Activated B cell treated with CpG ODN at 0.5 μM for 24 hours (primary cell): ENCODE measurements around the gene IL22RA1. TPM values are rescaled to one million over a fixed set of nuclear protein-coding genes. Genes with fewer than 3 reads are reported as not detected.

ENCODE experiments used
- ATAC-seq: fragments of 200-7000 bp; cut with Tn5 transposase; one replicate; pipeline ENCODE4 v1.10.0; 2021; ENCODE audit warnings: low read depth, mild to moderate bottlenecking, moderate library complexity
- CTCF ChIA-PET: fragments of 350-600 bp; sonication (Branson Sonifier 250); formaldehyde crosslinking; loops from one replicate; lab custom pipeline; 2021; ENCODE audit warnings: antibody characterized with exemption; lab: Charles Lee
- POLR2A ChIA-PET: fragments of 350-600 bp; sonication (Branson Sonifier 250); formaldehyde crosslinking; loops from one replicate; lab custom pipeline; 2021; ENCODE audit warnings: antibody characterized with exemption; lab: Charles Lee
- DNase-seq: peaks from one replicate; pipeline ENCODE4 v3.0.0; 2022
- H3K27ac Mint-ChIP-seq: one replicate; pipeline ENCODE4 v1.8.0; 2020; ENCODE audit warnings: mixed read lengths
- H3K27me3 Mint-ChIP-seq: one replicate; pipeline ENCODE4 v1.8.0; 2021; ENCODE audit warnings: mixed read lengths
- H3K36me3 Mint-ChIP-seq: one replicate; pipeline ENCODE4 v1.8.0; 2021; ENCODE audit warnings: low read depth, mixed read lengths
- H3K4me1 Mint-ChIP-seq: one replicate; pipeline ENCODE4 v1.8.0; 2021; ENCODE audit warnings: mixed read lengths
- H3K4me3 Mint-ChIP-seq: one replicate; pipeline ENCODE4 v1.8.0; 2020; ENCODE audit warnings: mild to moderate bottlenecking, mixed read lengths
- H3K9me3 Mint-ChIP-seq: one replicate; pipeline ENCODE4 v1.8.0; 2020; ENCODE audit warnings: mixed read lengths
- CTCF ChIP-seq: fragments of 200-600 bp; IDR thresholded peaks from one replicate; pipeline ENCODE4 v1.8.0; 2022; ENCODE audit warnings: antibody characterized with exemption, mild to moderate bottlenecking
- intact Hi-C: fragments of 100-400 bp; cut with micrococcal nuclease; formaldehyde crosslinking; loops from one replicate; pipeline ENCODE4 v1.15.1; 2024
- total RNA-seq: library from RNA; stranded (reverse); gene quantifications from 2 replicates; pipeline ENCODE4 v1.2.3, GENCODE V29; 2022

The IL22RA1 gene
- total RNA-seq, 1 donor from 2014 or later = 0.09 TPM

GRCh38 chr1:24155011-24155782, 12.3 kb upstream of the IL22RA1 start:
- POLR2A ChIA-PET = interaction anchor here (1.3 to 7.3 kb wide), 3 partner anchors 33 to 237 kb away, joined by 4 to 96 read pairs (median 4); partner anchors contain the start of gene IFNLR1
- DNase-seq = no peak
- Mint-ChIP-seq H3K9me3 (no peaks in the 10 kb centered on the region), H3K4me1 (peaks cover 27% of the 10 kb centered on the region), H3K27ac (peak overlapping the region; percentile 76), H3K4me3 (peak overlapping the region; percentile 24), H3K36me3 (peaks cover 50% of the 10 kb centered on the region), H3K27me3 (peaks cover 2% of the 10 kb centered on the region)
- intact Hi-C loops = no loop called here
- CTCF ChIA-PET = interaction anchor here (0.9 to 9.6 kb wide), 5 partner anchors 12 to 254 kb away, joined by 3 to 243 read pairs (median 5); partner anchors contain the start of gene IL22RA1
- ATAC-seq = no peak
- TF ChIP-seq CTCF = no peak

- H3K27ac Mint-ChIP-seq = no peak overlapping the region
Measured at GRCh38 chr1:24154215-24154614, 11.3 kb upstream of the IL22RA1 start.

GRCh38 chr1:24152631-24153494, 9.9 kb upstream of the IL22RA1 start:
- H3K27ac Mint-ChIP-seq = no peak overlapping the region

More at GRCh38 chr1:24154215-24154614, 11.3 kb upstream of the IL22RA1 start:
- Mint-ChIP-seq H3K4me3 (no peak overlapping the region), H3K36me3 (peaks cover 41% of the 10 kb centered on the region), H3K9me3 (no peaks in the 10 kb centered on the region), H3K27me3 (peaks cover 2% of the 10 kb centered on the region), H3K4me1 (peaks cover 32% of the 10 kb centered on the region)
- no peak for ATAC-seq
- ChIA-PET CTCF (interaction anchor here (1.3 to 9.6 kb wide), 5 partner anchors 36 to 261 kb away, joined by 3 to 243 read pairs (median 12); partner anchors contain the start of gene NIPAL3), POLR2A (interaction anchor here (0.6 to 7.3 kb wide), 4 partner anchors 34 to 253 kb away, joined by 4 to 96 read pairs (median 6); partner anchors contain the start of gene IFNLR1)
- TF ChIP-seq CTCF = no peak
- intact Hi-C loops = no loop called here
- no peak for DNase-seq

GRCh38 chr1:24151175-24151533, 8.2 kb upstream of the IL22RA1 start:
- Mint-ChIP-seq H3K4me3 (peak overlapping the region; percentile 74), H3K27me3 (peaks cover 3% of the 10 kb centered on the region), H3K4me1 (peaks cover 31% of the 10 kb centered on the region), H3K27ac (peak overlapping the region; percentile 20), H3K36me3 (peaks cover 12% of the 10 kb centered on the region), H3K9me3 (no peaks in the 10 kb centered on the region)
- TF ChIP-seq CTCF = no peak
- ATAC-seq (no peak), DNase-seq (no peak)
- ChIA-PET POLR2A (interaction anchor here (1.1 to 7.3 kb wide), 3 partner anchors 37 to 241 kb away, joined by 13 to 96 read pairs (median 50); partner anchors contain the start of gene IFNLR1), CTCF (interaction anchor here (0.7 to 9.6 kb wide), 10 partner anchors 13 to 242 kb away, joined by 3 to 243 read pairs (median 12); partner anchors contain the start of gene IFNLR1)
- intact Hi-C loops = loop anchor here (2.0 kb wide), 3 partner anchors 80 to 492 kb away; partner anchors contain the start of gene SRRM1

More at GRCh38 chr1:24152631-24153494, 9.9 kb upstream of the IL22RA1 start:
- no peak for TF ChIP-seq CTCF
- POLR2A ChIA-PET = interaction anchor here (1.2 to 7.3 kb wide), 2 partner anchors 36 to 47 kb away, joined by 5 to 96 read pairs; partner anchors contain the start of gene IFNLR1
- H3K36me3 Mint-ChIP-seq = peaks cover 27% of the 10 kb centered on the region
- peaks cover 32% of the 10 kb centered on the region for H3K4me1 Mint-ChIP-seq
- CTCF ChIA-PET = interaction anchor here (0.5 to 9.6 kb wide), 5 partner anchors 37 to 339 kb away, joined by 3 to 243 read pairs (median 3); partner anchors contain the start of gene NIPAL3
- no peak overlapping the region for H3K4me3 Mint-ChIP-seq
- no peaks in the 10 kb centered on the region for H3K9me3 Mint-ChIP-seq
- intact Hi-C loops = no loop called here
- ATAC-seq (no peak), DNase-seq (no peak)
- peaks cover 3% of the 10 kb centered on the region for H3K27me3 Mint-ChIP-seq
